Endothelial cell of umbilical vein (primary cell): ENCODE data around the gene DPF3.

Experiments
- CTCF ChIP-seq, 2 donors: IDR thresholded peaks; 1 replicate in 1 of 2; 2 replicates in 1 of 2; pipeline ENCODE4 v1.5.1; 2011; ENCODE audit warnings: low read length in 2 of 2, mild to moderate bottlenecking in 2 of 2, moderate library complexity in 2 of 2, control low read depth in 1 of 2, inconsistent platforms in 1 of 2, low read depth in 1 of 2; ENCODE audit not compliant: insufficient read depth in 1 of 2; ENCODE audit errors: extremely low read depth in 1 of 2
- EZH2 ChIP-seq: IDR thresholded peaks from 2 replicates; pipeline ENCODE4 v1.6.1; 2012; ENCODE audit warnings: borderline replicate concordance, low read depth, mild to moderate bottlenecking, moderate library complexity, low read length, inconsistent platforms; ENCODE audit not compliant: severe bottlenecking
- MAX ChIP-seq: IDR thresholded peaks from 2 replicates; pipeline ENCODE4 v1.6.1; 2011; ENCODE audit not compliant: insufficient read depth, insufficient read length
- MYC ChIP-seq: IDR thresholded peaks from one replicate; pipeline ENCODE4 v1.6.1; 2011; ENCODE audit warnings: mild to moderate bottlenecking, low read depth, low read length
- POLR2A ChIP-seq: IDR thresholded peaks from 2 replicates; pipeline ENCODE4 v1.6.1; 2012; ENCODE audit warnings: low read depth, mild to moderate bottlenecking, control low read depth, low read length
- POLR2AphosphoS5 ChIP-seq: IDR thresholded peaks from 2 replicates; pipeline ENCODE4 v1.6.1; 2012; ENCODE audit warnings: low read depth, mild to moderate bottlenecking, control low read depth, low read length, moderate library complexity; ENCODE audit not compliant: insufficient read depth

GRCh38 chr14:72591391-72591790 is 302.5 kb downstream of the DPF3 start:
- TF ChIP-seq CTCF (IDR thresholded peaks at IDR 0.05; ENCODE audit: extremely low read depth in 1 of 2, insufficient read depth in 1 of 2, low read depth in 1 of 2, low read length in 2 of 2) (no peak), POLR2A (no peak), POLR2AphosphoS5 (no peak), EZH2 (no peak), MYC (no peak), MAX (no peak)
